ENCODE data around the gene NFE2L3. TPM values are rescaled to one million over a fixed set of nuclear protein-coding genes. Genes with fewer than 3 reads are reported as not detected.
A peak's percentile ranks its signal among the peaks of the same experiment; 100 is the strongest.
"Not testable (repeated sequence)": the region's sequence is repeated elsewhere in the genome, so short reads cannot be mapped to it uniquely, and the experiment has no call there.

NFE2L3 gene
- polyA plus RNA-seq, 1 donor from 2014 or later = 4.9 TPM

- H3K36me3 Mint-ChIP-seq = peaks cover 5% of the 10 kb centered on the region
- no peaks in the 10 kb centered on the region for H3K27me3 Mint-ChIP-seq
- peak overlapping the region; percentile 9 to 77 (median 61) for H3K4me3 Mint-ChIP-seq
These were observed 40.0 kb downstream of the NFE2L3 start for GRCh38 chr7:26191974-26192479.

GRCh38 chr7:26192485-26193087 is 40.6 kb downstream of the NFE2L3 start:
- peaks cover 55 to 74% (median 62%) of the 10 kb centered on the region in 3 donors for H3K4me1 Mint-ChIP-seq
- H3K4me3 Mint-ChIP-seq = peak overlapping the region; percentile 57 to 77 (median 74)
- H3K9me3 Mint-ChIP-seq = no peaks in the 10 kb centered on the region
- H3K27ac Mint-ChIP-seq = peak overlapping the region; percentile 86 to 100 (median 95)
- H3K36me3 Mint-ChIP-seq = peaks cover 8% of the 10 kb centered on the region
- H3K27me3 Mint-ChIP-seq = no peaks in the 10 kb centered on the region

More at GRCh38 chr7:26191974-26192479, 40.0 kb downstream of the NFE2L3 start:
- no peaks in the 10 kb centered on the region for H3K9me3 Mint-ChIP-seq
- H3K27ac Mint-ChIP-seq = peak overlapping the region; percentile 79 to 100 (median 86)
- peaks cover 57 to 75% (median 62%) of the 10 kb centered on the region in 3 donors for H3K4me1 Mint-ChIP-seq

- Mint-ChIP-seq H3K27me3 (no peaks in the 10 kb centered on the region), H3K27ac (peak overlapping the region; percentile 86 to 100 (median 95)), H3K4me1 (peaks cover 57 to 70% (median 66%) of the 10 kb centered on the region in 3 donors), H3K4me3 (peak overlapping the region in 3 of 4 donors; percentile 61 to 82 (median 74)), H3K36me3 (peaks cover 12% of the 10 kb centered on the region), H3K9me3 (no peaks in the 10 kb centered on the region)
These were observed 41.6 kb downstream of the NFE2L3 start for GRCh38 chr7:26193432-26194207.

GRCh38 chr7:26194764-26195163 is 42.8 kb downstream of the NFE2L3 start:
- peak overlapping the region; percentile 86 to 100 (median 95) for H3K27ac Mint-ChIP-seq
- H3K27me3 Mint-ChIP-seq = not testable (repeated sequence)

GRCh38 chr7:26195182-26195581 is 43.2 kb downstream of the NFE2L3 start:
- Mint-ChIP-seq H3K9me3 (peaks cover 0 to 2% (median 0%) of the 10 kb centered on the region in 3 donors), H3K27ac (peak overlapping the region in 2 of 3 donors; percentile 86 to 100), H3K4me3 (peak overlapping the region in 3 of 4 donors; percentile 39 to 98 (median 55)), H3K4me1 (peaks cover 57 to 71% (median 60%) of the 10 kb centered on the region in 3 donors), H3K27me3 (no peaks in the 10 kb centered on the region), H3K36me3 (peaks cover 17% of the 10 kb centered on the region)

More at GRCh38 chr7:26194764-26195163, 42.8 kb downstream of the NFE2L3 start:
- peaks cover 17% of the 10 kb centered on the region for H3K36me3 Mint-ChIP-seq
- not testable (repeated sequence) for H3K9me3 Mint-ChIP-seq
- peak overlapping the region; percentile 8 to 82 (median 60) for H3K4me3 Mint-ChIP-seq
- peaks cover 57 to 70% (median 62%) of the 10 kb centered on the region in 3 donors for H3K4me1 Mint-ChIP-seq

GRCh38 chr7:26195867-26196657 is 44.1 kb downstream of the NFE2L3 start:
- Mint-ChIP-seq H3K4me1 (peaks cover 51 to 71% (median 52%) of the 10 kb centered on the region in 3 donors), H3K27me3 (no peaks in the 10 kb centered on the region), H3K9me3 (peaks cover 0 to 2% (median 0%) of the 10 kb centered on the region in 3 donors), H3K4me3 (peak overlapping the region; percentile 75 to 100 (median 91)), H3K27ac (peak overlapping the region; percentile 57 to 100 (median 88)), H3K36me3 (peaks cover 18% of the 10 kb centered on the region)

- Mint-ChIP-seq H3K4me1 (peaks cover 45 to 64% (median 45%) of the 10 kb centered on the region in 3 donors), H3K4me3 (peak overlapping the region; percentile 98 to 100 (median 99)), H3K36me3 (peaks cover 18% of the 10 kb centered on the region), H3K27ac (peak overlapping the region; percentile 99 to 100 (median 100)), H3K9me3 (peaks cover 0 to 2% (median 0%) of the 10 kb centered on the region in 3 donors), H3K27me3 (no peaks in the 10 kb centered on the region)
These were observed 45.4 kb downstream of the NFE2L3 start for GRCh38 chr7:26197153-26198115.

GRCh38 chr7:26198133-26198780 is 46.3 kb downstream of the NFE2L3 start:
- Mint-ChIP-seq H3K9me3 (peaks cover 0 to 2% (median 0%) of the 10 kb centered on the region in 3 donors), H3K36me3 (peaks cover 18% of the 10 kb centered on the region), H3K27ac (peak overlapping the region; percentile 99 to 100 (median 100)), H3K4me3 (peak overlapping the region; percentile 98 to 100 (median 99)), H3K27me3 (no peaks in the 10 kb centered on the region), H3K4me1 (peaks cover 42 to 61% (median 43%) of the 10 kb centered on the region in 3 donors)

- Mint-ChIP-seq H3K9me3 (peaks cover 0 to 2% (median 0%) of the 10 kb centered on the region in 3 donors), H3K4me3 (peak overlapping the region; percentile 98 to 100 (median 99)), H3K36me3 (peaks cover 18% of the 10 kb centered on the region), H3K27me3 (no peaks in the 10 kb centered on the region), H3K4me1 (peaks cover 43 to 59% (median 44%) of the 10 kb centered on the region in 3 donors), H3K27ac (peak overlapping the region; percentile 99 to 100 (median 100))
These were observed 46.8 kb downstream of the NFE2L3 start for GRCh38 chr7:26198781-26199169.

- H3K4me1 Mint-ChIP-seq = peaks cover 42 to 62% (median 44%) of the 10 kb centered on the region in 3 donors
- H3K9me3 Mint-ChIP-seq = peaks cover 0 to 2% (median 0%) of the 10 kb centered on the region in 3 donors
- peaks cover 17% of the 10 kb centered on the region for H3K36me3 Mint-ChIP-seq
- no peaks in the 10 kb centered on the region for H3K27me3 Mint-ChIP-seq
- peak overlapping the region; percentile 98 to 100 (median 99) for H3K4me3 Mint-ChIP-seq
- peak overlapping the region; percentile 99 to 100 (median 100) for H3K27ac Mint-ChIP-seq
These were observed 47.5 kb downstream of the NFE2L3 start for GRCh38 chr7:26199301-26200037.

GRCh38 chr7:26200038-26200443 is 48.0 kb downstream of the NFE2L3 start:
- peak overlapping the region; percentile 98 to 100 (median 99) for H3K4me3 Mint-ChIP-seq
- H3K9me3 Mint-ChIP-seq = peaks cover 0 to 2% (median 0%) of the 10 kb centered on the region in 3 donors
- peaks cover 15% of the 10 kb centered on the region for H3K36me3 Mint-ChIP-seq
- H3K27ac Mint-ChIP-seq = peak overlapping the region; percentile 99 to 100 (median 100)
- peaks cover 43 to 64% (median 45%) of the 10 kb centered on the region in 3 donors for H3K4me1 Mint-ChIP-seq
- no peaks in the 10 kb centered on the region for H3K27me3 Mint-ChIP-seq
